HG02642 (cell line): Measurements from ENCODE around the gene DCAF6.
"Not testable (repeated sequence)": the region's sequence is repeated elsewhere in the genome, so short reads cannot be mapped to it uniquely, and the experiment has no call there.

ENCODE experiments used
- ATAC-seq: cut with Tn5 transposase; IDR thresholded peaks from one replicate; pipeline ENCODE4 v1.9.1; 2021; ENCODE audit warnings: mild to moderate bottlenecking; ENCODE audit not compliant: unreplicated experiment, poor library complexity

DCAF6 gene

DNA sequence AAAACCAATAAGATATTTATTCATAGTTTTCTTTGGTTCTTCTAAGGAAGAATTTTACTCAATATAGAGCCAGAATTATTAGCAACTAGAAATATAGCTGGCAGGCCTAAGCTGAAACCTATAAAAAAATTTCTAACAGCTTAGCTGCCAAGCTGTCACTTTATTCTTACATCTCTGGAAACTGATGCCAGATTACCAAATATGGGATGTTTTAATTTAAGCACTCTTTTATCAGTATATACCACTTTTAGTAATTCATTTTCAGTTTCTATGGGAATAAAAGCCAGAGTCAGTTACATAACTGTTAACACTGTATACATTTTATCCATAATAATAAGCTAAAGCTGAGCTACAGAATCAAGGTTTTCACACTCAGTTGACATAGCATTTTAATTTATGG is 69.0 kb downstream of the DCAF6 start:
- ATAC-seq = no peak

DNA sequence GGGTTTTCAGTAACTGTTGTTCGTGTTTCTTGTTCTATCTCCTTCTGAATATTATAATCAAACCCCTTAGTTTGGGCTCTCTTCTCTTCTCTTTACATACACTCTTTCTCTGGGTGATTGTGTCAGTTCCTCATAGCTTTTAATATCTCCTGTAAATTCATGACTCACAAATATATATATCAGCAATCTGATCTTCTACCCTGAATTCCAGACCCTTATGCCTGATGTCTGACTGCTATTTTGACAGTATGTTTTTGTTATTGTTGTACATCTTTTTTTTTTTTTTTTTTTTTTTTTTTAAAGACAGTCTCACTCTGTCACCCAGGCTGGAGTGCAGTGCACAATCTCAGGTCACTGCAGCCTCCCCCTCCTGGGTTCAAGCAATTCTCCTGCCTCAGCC is 71.2 kb downstream of the DCAF6 start:
- no peak for ATAC-seq

DNA sequence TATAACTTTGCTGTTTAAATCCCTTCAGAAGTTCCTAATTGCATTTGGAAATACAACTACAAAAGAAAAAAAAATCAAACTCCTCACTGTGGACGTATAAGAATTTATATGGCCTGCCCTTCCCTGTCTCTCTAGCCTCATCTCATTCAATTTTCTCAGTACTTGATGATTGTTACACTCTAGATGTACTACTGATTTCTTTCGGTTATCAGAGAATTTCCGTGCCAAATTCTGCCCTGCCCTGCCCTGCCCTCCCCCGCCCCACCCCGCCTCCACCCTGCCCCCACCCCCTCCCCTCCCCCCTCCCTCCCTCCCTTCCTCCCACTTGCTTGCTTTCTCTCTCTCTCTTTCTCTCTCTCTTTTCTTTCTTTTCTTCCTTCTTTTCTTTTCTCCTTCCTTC is 72.1 kb downstream of the DCAF6 start:
- ATAC-seq = no peak

GRCh38 chr1:168009322-168009721 is 72.8 kb downstream of the DCAF6 start:
- no peak for ATAC-seq

GRCh38 chr1:168019407-168019806 is 82.9 kb downstream of the DCAF6 start:
- no peak for ATAC-seq

DNA sequence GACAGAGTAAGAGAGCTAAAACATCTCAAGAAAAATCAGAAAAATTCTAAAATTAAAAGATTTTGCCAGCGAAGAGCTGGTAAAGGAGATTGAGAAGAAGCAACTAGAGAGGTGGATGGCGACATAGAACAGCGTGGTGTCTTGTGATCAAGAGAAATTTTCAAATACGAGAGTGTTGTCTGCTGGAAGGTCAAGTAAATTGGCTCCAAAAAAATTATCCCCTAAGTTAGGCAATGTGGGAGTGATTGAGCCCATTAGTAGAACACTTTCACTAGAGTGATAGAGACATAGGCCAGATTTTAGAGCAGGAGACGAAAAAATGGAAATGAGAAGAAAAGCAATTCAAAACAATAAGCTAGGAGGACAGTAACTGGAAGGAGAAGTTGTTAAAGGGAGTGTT is 94.7 kb downstream of the DCAF6 start:
- ATAC-seq = no peak

DNA sequence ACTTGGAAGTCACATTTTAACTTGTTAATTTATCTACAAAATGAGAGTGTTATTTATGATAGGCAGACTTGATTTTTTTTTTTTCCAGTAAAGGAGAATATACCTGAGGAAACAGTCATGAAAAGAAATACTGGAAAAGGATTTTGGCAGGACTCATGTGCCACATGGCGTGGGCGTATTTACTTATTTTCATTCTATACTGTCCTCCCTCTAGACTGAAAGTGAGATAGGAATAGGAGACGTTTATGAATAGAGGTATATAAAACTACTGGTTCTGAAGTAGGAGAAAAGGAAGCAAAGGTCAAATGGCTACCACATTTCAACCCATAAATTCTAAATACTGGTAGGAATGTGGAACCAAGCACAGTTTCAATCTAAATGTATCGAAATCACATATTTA is 95.1 kb downstream of the DCAF6 start:
- ATAC-seq = no peak

GRCh38 chr1:168032029-168032428 is 95.5 kb downstream of the DCAF6 start:
- ATAC-seq = no peak

DNA sequence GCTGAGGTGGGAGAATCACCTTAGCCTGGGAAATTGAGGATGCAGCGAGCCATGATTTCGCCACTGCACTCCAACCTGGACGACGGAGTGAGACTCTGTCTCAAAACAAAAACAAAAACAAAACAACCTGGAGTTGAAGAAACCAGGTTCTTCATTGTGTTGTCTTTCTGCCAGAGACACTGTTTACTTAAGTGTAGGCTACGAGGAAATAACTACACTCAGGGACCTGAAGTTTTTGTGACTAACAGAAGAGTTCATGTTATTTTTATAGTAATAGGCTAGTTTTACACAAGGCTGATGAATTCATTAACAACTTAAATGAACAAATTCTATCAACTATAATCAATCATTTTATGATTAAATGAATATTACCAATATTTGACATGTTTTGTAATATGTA is 98.9 kb downstream of the DCAF6 start:
- no peak for ATAC-seq

GRCh38 chr1:168042362-168042761 is 105.9 kb downstream of the DCAF6 start:
- ATAC-seq = no peak

GRCh38 chr1:168045311-168045710 is 108.8 kb downstream of the DCAF6 start:
- no peak for ATAC-seq

DNA sequence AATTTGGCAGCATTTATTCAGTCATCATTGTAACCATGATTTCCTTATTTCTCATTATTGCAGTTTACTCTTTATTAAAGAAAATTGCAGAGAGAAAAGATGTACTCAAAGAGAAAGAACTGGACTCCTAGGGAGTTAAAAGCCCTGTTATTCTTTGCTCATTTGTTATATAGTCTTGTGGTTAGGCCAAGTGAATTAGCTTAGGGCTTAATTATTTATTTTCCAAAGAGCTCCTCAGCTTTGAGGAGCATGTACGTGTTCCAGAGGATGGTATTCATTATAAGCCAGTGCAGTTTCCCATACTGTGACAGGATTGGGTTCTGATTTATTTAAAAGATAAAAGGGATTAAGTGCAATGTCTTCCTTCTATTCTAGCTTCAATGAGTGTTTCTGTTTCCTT is 113.8 kb downstream of the DCAF6 start:
- ATAC-seq = no peak

DNA sequence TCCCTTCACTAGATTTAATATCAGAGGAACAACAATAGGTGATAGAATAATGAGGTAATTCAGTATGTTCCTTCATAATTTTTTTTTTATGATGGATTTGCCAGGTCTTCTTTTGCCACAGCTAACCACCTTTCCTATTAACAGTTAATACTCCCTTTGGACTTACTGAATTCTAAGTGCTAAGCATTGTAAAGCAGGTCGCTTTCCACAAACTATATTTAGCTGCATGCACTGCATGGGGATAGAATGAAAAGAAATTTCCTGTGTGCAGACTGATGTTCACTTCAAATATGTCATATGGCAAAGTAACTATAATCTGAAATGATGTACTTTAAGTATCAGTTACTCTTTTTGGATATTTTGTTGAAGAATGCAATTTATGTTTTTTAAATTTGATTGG is 114.4 kb downstream of the DCAF6 start:
- no peak for ATAC-seq

DNA sequence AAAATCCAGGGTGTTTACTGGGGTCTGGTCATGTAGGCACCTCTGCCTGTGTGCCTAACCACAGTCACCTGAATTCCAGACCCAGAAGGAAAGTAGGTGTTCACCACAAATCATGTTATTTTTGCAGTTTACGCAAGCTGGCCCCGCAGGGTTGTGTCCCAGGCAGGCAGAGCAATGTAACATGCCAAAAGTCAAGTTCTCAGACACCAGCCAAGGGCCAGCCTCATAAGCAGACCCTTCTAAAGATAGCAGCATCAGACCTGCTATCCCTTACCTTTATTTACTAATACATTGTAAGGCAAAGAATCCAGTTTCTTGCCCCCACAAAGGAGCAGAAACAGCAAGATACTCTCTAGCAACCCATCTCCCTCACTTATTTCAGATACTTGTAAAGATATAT is 117.2 kb downstream of the DCAF6 start:
- ATAC-seq = no peak

DNA sequence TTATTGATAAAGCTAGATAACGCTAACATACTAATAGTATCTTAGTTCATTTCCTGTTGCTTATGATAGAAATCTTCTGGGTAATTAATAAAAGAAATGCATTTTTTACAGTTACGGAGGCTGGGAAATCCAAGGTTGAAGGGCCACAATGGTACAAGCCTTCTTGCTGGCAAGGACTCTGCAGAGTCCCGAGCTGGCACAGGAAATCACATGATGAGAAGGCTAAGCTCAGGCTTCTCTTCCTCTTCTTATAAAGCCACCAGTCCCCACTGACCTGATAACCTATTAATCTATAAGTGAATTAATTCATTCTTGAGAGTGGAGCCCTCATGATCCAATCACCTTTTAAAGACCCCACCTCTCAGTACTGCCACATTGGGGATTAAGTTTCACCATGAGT is 117.6 kb downstream of the DCAF6 start:
- ATAC-seq = no peak

- not testable (repeated sequence) for ATAC-seq
These were observed 119.7 kb downstream of the DCAF6 start for GRCh38 chr1:168056152-168056551.

DNA sequence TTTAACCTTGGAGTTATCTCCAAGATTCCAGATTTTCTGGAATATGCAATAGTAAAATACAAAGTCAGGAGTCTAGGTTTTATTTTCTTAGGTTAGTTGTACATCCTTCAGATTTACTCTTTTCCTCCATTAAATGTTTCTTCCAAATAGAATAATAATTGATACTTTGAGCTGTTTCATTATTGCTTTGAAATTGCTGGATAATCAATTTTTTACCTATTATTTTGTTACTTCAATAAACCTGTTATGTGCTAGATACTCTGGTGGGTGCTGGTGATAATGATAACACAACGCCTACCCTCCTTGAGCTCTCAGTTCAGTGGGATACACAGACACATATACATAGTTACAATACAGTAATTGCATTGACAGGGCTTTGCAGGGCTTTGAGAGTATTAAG is 120.9 kb downstream of the DCAF6 start:
- no peak for ATAC-seq

DNA sequence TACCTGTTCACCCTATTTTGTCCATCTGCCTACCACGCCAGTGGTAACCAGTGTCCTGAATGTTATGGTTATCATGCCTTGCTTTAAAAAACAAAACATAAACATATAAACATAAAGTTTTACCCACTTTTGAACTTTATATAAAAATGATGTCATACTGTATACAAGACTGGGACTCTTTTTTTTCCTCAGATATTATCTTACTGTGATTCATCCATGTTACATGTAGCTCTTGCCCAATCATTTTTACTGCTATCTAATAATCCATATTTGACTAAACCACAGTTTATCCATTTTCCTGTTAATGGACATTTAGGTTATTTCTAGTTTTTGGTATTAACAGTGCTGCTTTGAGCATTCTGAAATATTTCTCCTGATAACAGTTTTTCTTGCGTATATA is 121.4 kb downstream of the DCAF6 start:
- no peak for ATAC-seq

DNA sequence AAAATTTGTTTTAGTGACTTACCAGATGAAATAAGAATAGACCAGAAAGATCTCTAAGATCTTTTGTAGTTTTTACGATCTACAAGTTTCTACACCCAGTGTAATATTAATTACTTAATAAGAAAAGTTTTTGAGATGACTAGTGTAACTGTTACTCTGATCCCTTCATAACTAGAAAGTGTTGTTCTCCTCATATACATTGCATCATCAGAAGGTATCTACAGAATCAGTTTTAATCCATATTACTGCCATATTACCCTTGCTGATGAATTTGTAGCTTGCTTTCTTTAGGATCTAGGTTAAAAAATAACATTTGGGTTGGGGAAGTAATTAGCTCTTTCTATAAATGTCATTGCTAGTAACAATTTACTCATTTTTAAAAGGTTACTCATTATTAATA is 127.7 kb downstream of the DCAF6 start:
- ATAC-seq = no peak

GRCh38 chr1:168065506-168065905 is 129.0 kb downstream of the DCAF6 start:
- ATAC-seq = no peak

DNA sequence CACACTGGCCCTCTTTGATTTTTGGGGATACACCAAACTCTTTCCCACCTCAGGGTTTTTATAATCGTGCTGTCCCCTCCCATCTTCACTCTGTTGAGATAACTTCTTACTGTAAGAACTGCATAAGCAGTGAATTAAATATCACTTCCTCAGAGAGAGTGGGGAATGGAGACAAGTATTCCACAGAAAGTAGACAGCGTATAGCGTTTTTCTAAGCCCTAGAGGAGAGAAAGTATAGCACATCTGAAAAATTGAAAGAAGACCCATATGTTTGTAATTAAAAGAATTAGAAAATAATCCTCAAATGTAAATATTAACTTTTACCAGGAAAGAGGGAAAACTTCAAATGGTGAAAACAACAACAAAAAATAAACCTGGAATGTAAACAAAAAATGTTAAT is 132.9 kb downstream of the DCAF6 start:
- ATAC-seq = no peak

GRCh38 chr1:168079761-168080160 is 143.3 kb downstream of the DCAF6 start:
- no peak for ATAC-seq

DNA sequence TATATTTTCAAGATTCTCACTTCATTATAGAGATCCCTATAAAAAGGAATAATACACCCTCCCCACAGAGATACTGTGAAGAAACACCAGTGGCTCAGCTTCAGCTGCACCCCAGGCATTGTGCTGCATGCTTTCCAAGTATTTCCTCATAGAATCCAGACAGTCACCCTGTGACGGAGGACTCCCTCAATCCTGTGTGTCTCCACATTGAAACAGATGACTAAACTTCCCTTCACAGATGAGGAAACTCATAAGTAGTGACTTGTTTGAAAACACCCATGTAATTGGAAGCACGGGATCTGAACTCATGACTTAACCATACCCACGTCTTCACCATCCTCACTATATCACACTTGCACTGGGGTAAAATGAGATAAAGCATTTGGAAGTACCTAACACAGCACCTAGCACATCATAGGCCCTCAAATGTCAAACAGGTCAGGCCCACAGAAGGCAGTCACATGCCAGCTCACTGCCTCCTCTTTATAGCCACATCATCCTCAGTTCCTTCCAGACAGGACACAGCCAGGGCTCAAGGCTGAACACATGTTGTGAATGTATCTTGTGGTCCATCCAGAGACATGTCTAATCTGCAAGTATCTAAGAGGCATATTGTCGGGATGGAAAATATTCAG is 145.0 kb downstream of the DCAF6 start:
- no peak for ATAC-seq
